Measurements from ENCODE around the gene STK17B. TPM values are rescaled to one million over a fixed set of nuclear protein-coding genes. Genes with fewer than 3 reads are reported as not detected.

The STK17B gene
- total and polyA plus RNA-seq, 5 donors: 3.7 to 8.1 (median 7.0) TPM

DNA sequence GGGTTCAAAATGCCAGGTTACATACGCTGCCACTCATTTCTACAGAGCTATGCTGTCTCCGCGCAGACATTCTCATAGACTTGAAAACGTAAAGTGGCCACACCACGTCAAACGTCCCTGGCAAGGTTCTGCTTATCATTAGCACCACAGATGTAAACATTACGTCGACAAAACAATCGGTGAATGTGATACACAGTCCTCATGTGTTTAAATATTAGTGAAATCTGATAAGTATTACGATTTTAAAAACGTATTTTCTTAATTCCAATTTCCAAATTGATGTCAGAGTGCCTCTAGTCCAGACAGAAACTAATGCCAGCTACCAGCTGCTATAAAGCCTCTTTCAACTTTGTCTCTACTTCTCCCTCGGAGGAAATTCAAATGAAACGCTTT lies 1.2 kb downstream of the STK17B start:
- under 1% methylated on average over 13 of the region's 13 CpGs for WGBS
- Histone ChIP-seq H3K27me3 (ENCODE audit: control insufficient read depth, insufficient read depth) (no peaks in the 10 kb centered on the region), H3K27ac (ENCODE audit: low read length) (no peak overlapping the region), H3K4me1 (ENCODE audit: control insufficient read depth, insufficient read depth, low read length) (peaks cover 2% of the 10 kb centered on the region), H3K4me3 (ENCODE audit: low read length) (peak overlapping the region; percentile 83), H3K9me3 (ENCODE audit: control insufficient read depth, low read length) (no peaks in the 10 kb centered on the region)
- ATAC-seq (no peak), DNase-seq (peak in 2 of 3 donors; percentile 16 to 43)
- intact Hi-C loops (cut with DNase I): no loop called here

DNA sequence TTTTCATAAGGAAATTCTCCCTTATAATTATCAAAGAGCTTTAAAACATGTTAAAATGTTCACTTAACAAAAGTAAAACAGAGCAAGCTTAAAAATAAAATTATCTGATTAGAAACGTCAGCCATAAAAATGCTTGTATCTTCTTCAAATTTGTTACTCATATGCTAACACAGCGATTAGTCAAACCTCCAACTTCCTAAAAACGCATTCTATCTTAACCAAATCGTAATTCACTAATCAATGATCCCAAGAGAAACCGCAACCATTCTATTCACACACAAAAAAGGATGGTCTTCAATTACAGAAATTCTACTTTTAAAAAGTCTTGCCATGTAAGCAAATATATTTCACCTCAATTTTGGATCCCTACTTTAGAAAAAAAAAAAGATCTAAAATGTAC lies 1.9 kb downstream of the STK17B start:
- 73% methylated on average over 5 of the region's 5 CpGs for WGBS
- Histone ChIP-seq H3K4me1 (ENCODE audit: control insufficient read depth, insufficient read depth, low read length) (peaks cover 2% of the 10 kb centered on the region), H3K4me3 (ENCODE audit: low read length) (peak overlapping the region; percentile 83), H3K27ac (ENCODE audit: low read length) (no peak overlapping the region), H3K9me3 (ENCODE audit: control insufficient read depth, low read length) (no peaks in the 10 kb centered on the region), H3K27me3 (ENCODE audit: control insufficient read depth, insufficient read depth) (no peaks in the 10 kb centered on the region)
- ATAC-seq (no peak), DNase-seq (no peak)
- intact Hi-C loops (cut with DNase I): loop anchor here in 1 of 4 donors (10.0 kb wide), 1 partner anchor 105 kb away; no protein-coding TSS in a partner anchor

DNA sequence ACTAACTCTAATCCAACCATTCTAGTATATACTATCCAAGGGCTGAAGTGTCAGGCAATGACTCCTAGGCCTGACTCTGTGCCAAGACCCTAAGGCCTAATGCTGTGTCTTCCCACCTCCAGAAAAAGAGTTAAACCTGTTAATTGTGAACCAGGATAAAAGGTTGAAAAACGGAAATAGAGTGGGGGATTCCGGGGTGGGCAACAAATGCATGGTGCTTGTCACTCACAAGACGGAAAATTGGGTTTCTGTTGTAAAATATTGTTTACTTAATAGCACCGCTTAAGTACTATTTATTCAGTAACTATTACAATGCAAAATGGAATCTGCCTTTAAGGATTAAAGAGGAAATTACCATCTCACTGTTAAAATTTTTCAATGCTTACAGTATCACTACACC lies 3.2 kb downstream of the STK17B start:
- H3K27me3 ChIP-seq (ENCODE audit: control insufficient read depth, insufficient read depth): no peaks in the 10 kb centered on the region
- peaks cover 2% of the 10 kb centered on the region for H3K4me1 ChIP-seq (ENCODE audit: control insufficient read depth, insufficient read depth, low read length)
- H3K27ac ChIP-seq (ENCODE audit: low read length): no peak overlapping the region
- WGBS: 81% methylated on average over 4 of the region's 4 CpGs
- DNase-seq (no peak), ATAC-seq (no peak)
- peak overlapping the region; percentile 30 for H3K4me3 ChIP-seq (ENCODE audit: low read length)
- intact Hi-C loops (cut with DNase I): loop anchor here in 1 of 4 donors (10.0 kb wide), 1 partner anchor 107 kb away; no protein-coding TSS in a partner anchor
- no peaks in the 10 kb centered on the region for H3K9me3 ChIP-seq (ENCODE audit: control insufficient read depth, low read length)

DNA sequence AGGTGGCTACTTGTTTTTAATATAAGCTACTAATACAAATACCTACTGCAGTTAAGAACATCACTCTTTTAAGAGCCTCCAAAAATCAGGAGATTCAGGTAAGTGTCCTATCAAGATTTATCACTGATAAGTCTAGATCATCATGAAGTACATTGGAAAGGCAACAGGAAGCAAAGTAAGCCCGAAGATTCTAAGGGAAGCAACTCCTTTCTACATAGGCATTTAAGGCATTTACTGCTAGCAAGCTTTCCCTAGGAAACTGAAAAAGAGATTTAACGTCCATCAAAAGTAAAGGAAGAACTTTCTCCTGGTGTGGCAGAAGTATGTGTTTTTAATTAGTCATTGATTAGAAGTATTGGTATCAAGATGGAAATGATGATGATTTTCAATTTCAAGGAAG lies 3.7 kb downstream of the STK17B start:
- peaks cover 2% of the 10 kb centered on the region for H3K4me1 ChIP-seq (ENCODE audit: control insufficient read depth, insufficient read depth, low read length)
- ATAC-seq: no peak
- DNase-seq: no peak

DNA sequence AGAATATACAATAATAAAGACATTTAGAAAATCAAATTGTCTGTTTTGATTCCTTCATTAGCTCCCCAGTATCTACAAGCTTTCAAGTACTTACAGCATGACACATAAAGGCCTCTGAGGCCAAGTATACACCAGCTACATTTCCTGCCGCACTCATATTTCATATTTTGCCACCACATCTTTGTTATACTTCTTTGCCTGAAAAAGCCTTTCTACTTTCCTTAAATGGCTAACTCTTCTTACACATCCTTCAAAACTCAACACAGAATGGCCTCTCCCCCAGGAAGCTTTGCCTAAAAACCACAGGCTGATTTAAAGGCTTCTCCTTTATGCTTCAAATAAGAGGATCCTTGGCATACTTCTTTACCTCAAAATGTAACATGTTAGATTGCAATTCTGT lies 4.5 kb downstream of the STK17B start:
- no peaks in the 10 kb centered on the region for H3K27me3 ChIP-seq (ENCODE audit: control insufficient read depth, insufficient read depth)
- H3K4me3 ChIP-seq (ENCODE audit: low read length): peak overlapping the region; percentile 17
- no peak for ATAC-seq
- WGBS: 40% methylated on average over 1 of the region's 1 CpG
- H3K9me3 ChIP-seq (ENCODE audit: control insufficient read depth, low read length): no peaks in the 10 kb centered on the region
- no peak overlapping the region for H3K27ac ChIP-seq (ENCODE audit: low read length)
- intact Hi-C loops (cut with DNase I): loop anchor here in 1 of 4 donors (10.0 kb wide), 1 partner anchor 108 kb away; no protein-coding TSS in a partner anchor
- no peak for DNase-seq
- peaks cover 2% of the 10 kb centered on the region for H3K4me1 ChIP-seq (ENCODE audit: control insufficient read depth, insufficient read depth, low read length)

More for the DNA sequence above, 3.7 kb downstream of the STK17B start:
- Histone ChIP-seq H3K9me3 (ENCODE audit: control insufficient read depth, low read length) (no peaks in the 10 kb centered on the region), H3K27me3 (ENCODE audit: control insufficient read depth, insufficient read depth) (no peaks in the 10 kb centered on the region), H3K27ac (ENCODE audit: low read length) (no peak overlapping the region), H3K4me3 (ENCODE audit: low read length) (no peak overlapping the region)
- intact Hi-C loops (cut with DNase I): loop anchor here in 1 of 4 donors (10.0 kb wide), 1 partner anchor 107 kb away; no protein-coding TSS in a partner anchor
- 65% methylated on average over 2 of the region's 2 CpGs for WGBS

DNA sequence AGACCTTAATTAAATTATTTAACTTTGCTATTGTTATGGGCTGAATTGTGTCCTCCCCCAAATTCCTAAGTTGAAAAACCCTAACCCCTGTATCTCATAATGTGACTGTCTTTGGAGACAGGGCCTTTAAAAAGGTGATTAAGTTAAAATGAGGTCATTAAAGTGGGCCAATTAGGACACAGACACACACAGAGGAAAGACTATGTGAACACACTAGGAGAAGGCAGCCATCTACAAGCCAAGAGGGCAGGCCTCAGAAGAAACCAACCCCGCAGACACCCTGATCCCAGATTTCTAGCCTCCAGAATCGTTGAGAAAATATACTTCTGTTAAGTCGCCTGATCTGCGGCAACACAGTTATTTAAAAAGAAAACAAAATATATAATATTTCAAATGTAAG lies 6.4 kb downstream of the STK17B start:
- Histone ChIP-seq H3K4me1 (ENCODE audit: control insufficient read depth, insufficient read depth, low read length) (peaks cover 2% of the 10 kb centered on the region), H3K27me3 (ENCODE audit: control insufficient read depth, insufficient read depth) (no peaks in the 10 kb centered on the region), H3K27ac (ENCODE audit: low read length) (no peak overlapping the region), H3K4me3 (ENCODE audit: low read length) (no peak overlapping the region), H3K9me3 (ENCODE audit: control insufficient read depth, low read length) (no peaks in the 10 kb centered on the region)
- ATAC-seq: no peak
- 87% methylated on average over 4 of the region's 4 CpGs for WGBS
- DNase-seq: no peak
- intact Hi-C loops (cut with DNase I): loop anchor here in 1 of 4 donors (10.0 kb wide), 1 partner anchor 110 kb away; no protein-coding TSS in a partner anchor

DNA sequence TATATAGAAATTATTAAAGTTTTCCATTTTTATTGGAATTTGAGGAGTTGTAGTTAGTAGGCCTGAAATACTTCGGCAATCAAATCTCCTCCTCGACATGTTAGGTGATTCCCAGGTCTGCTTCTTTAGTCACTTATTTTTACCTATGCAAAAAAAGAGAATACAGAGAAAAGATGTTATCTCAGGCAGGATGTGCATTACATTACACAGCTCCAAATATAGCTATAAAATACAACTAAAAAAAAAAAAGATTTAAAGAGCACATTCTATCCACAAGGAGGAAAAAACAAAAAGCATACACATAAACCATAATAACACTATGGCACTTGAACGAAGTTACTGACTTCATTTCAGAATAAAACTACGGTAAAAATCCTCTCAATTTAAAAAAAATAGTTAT lies 8.1 kb downstream of the STK17B start:
- Histone ChIP-seq H3K4me1 (ENCODE audit: control insufficient read depth, insufficient read depth, low read length) (peaks cover 2% of the 10 kb centered on the region), H3K4me3 (ENCODE audit: low read length) (no peak overlapping the region), H3K27ac (ENCODE audit: low read length) (no peak overlapping the region), H3K27me3 (ENCODE audit: control insufficient read depth, insufficient read depth) (no peaks in the 10 kb centered on the region), H3K9me3 (ENCODE audit: control insufficient read depth, low read length) (no peaks in the 10 kb centered on the region)
- ATAC-seq (no peak), DNase-seq (no peak)
- intact Hi-C loops (cut with DNase I): loop anchor here in 1 of 4 donors (10.0 kb wide), 1 partner anchor 112 kb away; no protein-coding TSS in a partner anchor
- 66% methylated on average over 4 of the region's 4 CpGs for WGBS

DNA sequence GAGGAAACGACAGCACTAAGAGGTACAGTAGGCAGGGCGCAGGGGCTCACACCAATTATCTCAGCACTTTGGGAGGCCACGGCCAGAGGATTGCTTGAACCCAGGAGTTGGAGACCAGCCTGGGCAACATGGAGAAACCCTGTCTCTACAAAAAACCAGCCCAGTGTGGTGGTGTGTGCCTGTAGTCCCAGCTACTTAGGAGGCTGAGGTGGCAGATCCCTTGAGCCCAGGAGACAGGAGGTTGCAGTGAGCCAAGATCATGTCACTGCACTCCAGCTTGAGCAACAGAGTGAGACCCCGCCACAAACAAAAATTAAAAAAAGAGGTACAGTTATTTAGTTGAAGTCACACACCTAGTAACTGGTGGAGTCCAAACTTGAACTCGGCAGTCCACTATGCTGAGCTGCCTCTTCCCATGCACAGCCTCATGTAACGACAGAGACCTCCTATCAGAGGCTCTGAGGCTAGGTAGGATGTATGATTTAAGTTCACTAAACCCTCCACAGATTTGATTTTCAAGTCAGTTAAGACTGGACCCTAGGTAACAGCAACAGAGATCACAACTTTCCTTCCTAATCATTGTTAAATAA lies 8.7 kb downstream of the STK17B start:
- DNase-seq: no peak
- peaks cover 2% of the 10 kb centered on the region for H3K4me1 ChIP-seq (ENCODE audit: control insufficient read depth, insufficient read depth, low read length)
- no peak for ATAC-seq
- no peak overlapping the region for H3K27ac ChIP-seq (ENCODE audit: low read length)
- 94% methylated on average over 6 of the region's 6 CpGs for WGBS
- H3K9me3 ChIP-seq (ENCODE audit: control insufficient read depth, low read length): no peaks in the 10 kb centered on the region
- H3K27me3 ChIP-seq (ENCODE audit: control insufficient read depth, insufficient read depth): no peaks in the 10 kb centered on the region
- intact Hi-C loops (cut with DNase I): loop anchor here in 1 of 4 donors (10.0 kb wide), 1 partner anchor 112 kb away; no protein-coding TSS in a partner anchor
- no peak overlapping the region for H3K4me3 ChIP-seq (ENCODE audit: low read length)

DNA sequence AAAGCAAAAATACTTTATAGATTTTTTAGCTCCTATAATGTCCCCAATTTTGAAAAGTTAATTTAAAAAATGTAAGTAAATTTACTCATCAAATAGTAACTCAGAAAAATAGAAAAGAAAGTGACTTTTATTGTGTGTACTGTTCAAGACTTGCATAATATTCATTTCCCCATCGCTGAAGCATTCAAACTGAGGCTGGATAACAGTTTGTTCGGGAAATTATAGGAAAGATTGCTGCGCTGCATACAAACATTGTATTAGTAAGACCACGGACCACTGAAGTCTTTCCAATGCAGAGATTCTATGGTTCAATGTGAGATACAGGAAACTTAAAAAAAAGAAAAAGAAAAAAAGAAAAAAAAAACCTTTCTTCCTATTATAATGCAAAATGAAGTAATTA lies 10.4 kb downstream of the STK17B start:
- Histone ChIP-seq H3K4me1 (ENCODE audit: control insufficient read depth, insufficient read depth, low read length) (no peaks in the 10 kb centered on the region), H3K27me3 (ENCODE audit: control insufficient read depth, insufficient read depth) (no peaks in the 10 kb centered on the region), H3K9me3 (ENCODE audit: control insufficient read depth, low read length) (no peaks in the 10 kb centered on the region), H3K4me3 (ENCODE audit: low read length) (no peak overlapping the region), H3K27ac (ENCODE audit: low read length) (no peak overlapping the region)
- DNase-seq (no peak), ATAC-seq (no peak)
- intact Hi-C loops (cut with DNase I): loop anchor here in 1 of 4 donors (10.0 kb wide), 1 partner anchor 114 kb away; no protein-coding TSS in a partner anchor
- 86% methylated on average over 4 of the region's 4 CpGs for WGBS

DNA sequence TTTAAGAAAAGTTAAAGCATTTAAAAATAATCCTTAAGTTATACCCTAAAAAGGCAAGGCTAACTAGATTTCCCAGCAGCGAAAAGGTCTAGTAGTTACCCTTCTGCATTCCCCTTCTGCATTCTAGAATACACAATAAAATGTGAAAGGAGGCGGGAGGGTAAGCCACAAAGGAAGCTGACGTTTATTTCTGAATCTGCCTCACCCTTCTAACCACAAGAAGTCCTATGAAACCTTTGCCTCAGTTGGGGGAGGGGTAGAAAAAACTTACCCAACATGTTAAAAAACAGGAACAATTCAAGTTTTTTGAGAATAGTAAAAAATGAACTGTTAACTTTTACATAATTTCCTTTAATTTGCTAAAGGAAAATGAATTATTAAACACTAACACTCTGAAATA lies 11.3 kb downstream of the STK17B start:
- Histone ChIP-seq H3K4me1 (ENCODE audit: control insufficient read depth, insufficient read depth, low read length) (no peaks in the 10 kb centered on the region), H3K27ac (ENCODE audit: low read length) (no peak overlapping the region), H3K27me3 (ENCODE audit: control insufficient read depth, insufficient read depth) (no peaks in the 10 kb centered on the region), H3K4me3 (ENCODE audit: low read length) (no peak overlapping the region), H3K9me3 (ENCODE audit: control insufficient read depth, low read length) (no peaks in the 10 kb centered on the region)
- peak; percentile 62 to 63 for ATAC-seq
- 59% methylated on average over 3 of the region's 3 CpGs for WGBS
- DNase-seq: no peak
- intact Hi-C loops (cut with DNase I): loop anchor here in 1 of 4 donors (10.0 kb wide), 1 partner anchor 115 kb away; no protein-coding TSS in a partner anchor

DNA sequence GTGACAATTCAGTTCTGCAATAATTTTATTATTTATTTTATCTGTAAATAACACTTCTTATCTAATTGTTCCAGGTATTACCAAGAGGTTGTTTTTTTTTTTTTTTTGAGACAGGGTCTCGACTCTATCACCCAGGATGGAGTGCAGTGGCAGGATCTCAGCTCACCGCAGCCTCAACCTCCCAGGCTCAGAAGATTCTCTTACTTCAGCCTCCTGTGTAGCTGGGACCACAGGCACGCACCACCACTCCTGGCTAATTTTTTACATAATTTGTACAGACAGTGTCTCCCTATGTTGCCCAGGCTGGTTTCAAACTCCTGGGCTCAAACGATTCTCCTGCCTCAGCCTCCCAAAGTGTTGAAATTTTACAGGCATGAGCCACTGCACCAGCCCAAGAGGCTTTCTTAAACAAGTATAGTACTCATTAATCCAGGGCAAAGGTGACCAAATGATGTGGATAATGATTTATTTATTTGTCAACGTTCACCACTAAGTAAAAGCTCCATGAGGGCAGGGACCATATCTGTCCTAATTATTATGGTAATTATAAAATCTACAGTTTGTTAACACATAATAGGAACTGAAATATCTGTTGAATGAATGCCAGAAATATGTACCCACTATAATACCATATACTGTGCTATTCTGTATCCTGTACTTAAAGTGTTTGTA lies 12.0 kb downstream of the STK17B start:
- H3K27ac ChIP-seq (ENCODE audit: low read length): no peak overlapping the region
- intact Hi-C loops (cut with DNase I): no loop called here
- no peaks in the 10 kb centered on the region for H3K27me3 ChIP-seq (ENCODE audit: control insufficient read depth, insufficient read depth)
- ATAC-seq: no peak
- 84% methylated on average over 5 of the region's 5 CpGs for WGBS
- no peaks in the 10 kb centered on the region for H3K9me3 ChIP-seq (ENCODE audit: control insufficient read depth, low read length)
- no peaks in the 10 kb centered on the region for H3K4me1 ChIP-seq (ENCODE audit: control insufficient read depth, insufficient read depth, low read length)
- no peak for DNase-seq
- H3K4me3 ChIP-seq (ENCODE audit: low read length): peak overlapping the region; percentile 25

Measured in right cardiac atrium (tissue), 5 donors.